Stimulated activated memory B cell treated with anti-CD40 and anti-IgM and Interleukin-4, amounts not matched to agents 10 μg/mL and 1 μg/mL and 100 μg/mL, for 72 hours (primary cell): ENCODE measurements around the gene ADAP1.
"Not testable (repeated sequence)": the region's sequence is repeated elsewhere in the genome, so short reads cannot be mapped to it uniquely, and the experiment has no call there.

Source experiments
- ATAC-seq: fragments of 150-1000 bp; cut with Tn5 transposase; 2 replicates; pipeline ENCODE4 v1.10.0; 2021
- H3K27ac Mint-ChIP-seq: one replicate; pipeline ENCODE4 v1.8.0; 2022; ENCODE audit warnings: mild to moderate bottlenecking, mixed read lengths
- H3K27me3 Mint-ChIP-seq: one replicate; pipeline ENCODE4 v1.8.0; 2022; ENCODE audit warnings: mixed read lengths
- H3K36me3 Mint-ChIP-seq: one replicate; pipeline ENCODE4 v1.8.0; 2022; ENCODE audit warnings: mixed read lengths
- H3K4me1 Mint-ChIP-seq: one replicate; pipeline ENCODE4 v1.8.0; 2022; ENCODE audit warnings: mixed read lengths
- H3K4me3 Mint-ChIP-seq: one replicate; pipeline ENCODE4 v1.8.0; 2022; ENCODE audit warnings: mild to moderate bottlenecking, moderate library complexity, mixed read lengths
- H3K9me3 Mint-ChIP-seq: one replicate; pipeline ENCODE4 v1.8.0; 2022; ENCODE audit warnings: mixed read lengths

The ADAP1 gene

DNA sequence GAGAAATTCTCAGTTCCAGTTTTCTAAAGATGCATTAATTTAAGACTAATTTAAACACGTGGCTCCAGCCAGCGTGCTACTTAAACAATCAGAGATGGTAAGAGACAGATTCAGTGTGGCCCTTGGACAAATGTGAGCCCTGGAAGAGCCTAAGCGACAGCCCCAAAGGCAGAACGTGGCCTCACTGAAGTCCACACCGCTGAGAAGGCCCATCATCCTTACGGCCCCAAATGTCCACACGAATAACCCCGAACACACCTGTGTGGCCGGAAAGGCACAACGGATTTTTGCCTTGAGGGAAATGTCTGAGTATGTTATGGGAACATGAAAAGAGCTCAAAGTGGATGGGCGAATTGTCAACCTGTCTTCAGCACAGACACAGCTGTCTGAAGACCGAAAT is 17.6 kb upstream of the ADAP1 start:
- H3K27ac Mint-ChIP-seq: no peak overlapping the region
- no peak for ATAC-seq

DNA sequence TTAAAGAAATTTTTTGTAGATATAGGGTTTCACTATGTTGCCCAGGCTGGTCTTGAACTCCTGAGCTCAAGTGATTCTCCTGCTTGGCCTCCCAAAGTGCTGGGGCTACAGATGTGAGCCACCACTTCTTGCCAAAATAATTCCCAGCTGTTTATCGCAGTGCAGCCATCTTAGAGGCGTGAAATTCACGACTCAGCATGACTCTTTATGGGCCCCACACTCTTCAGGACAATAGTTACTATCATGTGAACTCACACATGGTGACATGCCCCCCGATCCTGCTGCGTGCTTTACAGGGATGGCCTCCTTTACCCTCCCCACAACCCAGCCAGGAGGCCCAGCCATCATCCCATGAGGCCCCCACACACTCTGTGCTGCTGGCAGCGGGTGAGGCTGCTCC is 16.3 kb upstream of the ADAP1 start:
- no peak overlapping the region for H3K4me3 Mint-ChIP-seq
- H3K36me3 Mint-ChIP-seq: peaks cover 47% of the 10 kb centered on the region
- H3K4me1 Mint-ChIP-seq: peaks cover 40% of the 10 kb centered on the region
- no peak for ATAC-seq
- H3K27ac Mint-ChIP-seq: peak overlapping the region; percentile 60
- H3K27me3 Mint-ChIP-seq: no peaks in the 10 kb centered on the region
- no peaks in the 10 kb centered on the region for H3K9me3 Mint-ChIP-seq

More for the DNA sequence above, 17.6 kb upstream of the ADAP1 start:
- H3K9me3 Mint-ChIP-seq: no peaks in the 10 kb centered on the region
- no peaks in the 10 kb centered on the region for H3K27me3 Mint-ChIP-seq
- H3K36me3 Mint-ChIP-seq: peaks cover 36% of the 10 kb centered on the region
- H3K4me3 Mint-ChIP-seq: no peak overlapping the region
- peaks cover 29% of the 10 kb centered on the region for H3K4me1 Mint-ChIP-seq

GRCh38 chr7:969403-969802 is 14.9 kb upstream of the ADAP1 start:
- H3K27me3 Mint-ChIP-seq: no peaks in the 10 kb centered on the region
- H3K9me3 Mint-ChIP-seq: no peaks in the 10 kb centered on the region
- peaks cover 47% of the 10 kb centered on the region for H3K36me3 Mint-ChIP-seq
- H3K4me1 Mint-ChIP-seq: peaks cover 48% of the 10 kb centered on the region
- H3K4me3 Mint-ChIP-seq: no peak overlapping the region
- no peak for ATAC-seq
- no peak overlapping the region for H3K27ac Mint-ChIP-seq

- ATAC-seq: no peak
- Mint-ChIP-seq H3K36me3 (peaks cover 47% of the 10 kb centered on the region), H3K27ac (no peak overlapping the region), H3K27me3 (peaks cover 2% of the 10 kb centered on the region), H3K9me3 (no peaks in the 10 kb centered on the region), H3K4me1 (peaks cover 52% of the 10 kb centered on the region), H3K4me3 (no peak overlapping the region)
Measured at GRCh38 chr7:968205-969105, 14.0 kb upstream of the ADAP1 start.

GRCh38 chr7:967361-968082 is 13.0 kb upstream of the ADAP1 start:
- no peak overlapping the region for H3K4me3 Mint-ChIP-seq
- no peak overlapping the region for H3K27ac Mint-ChIP-seq
- ATAC-seq: no peak
- H3K4me1 Mint-ChIP-seq: peaks cover 54% of the 10 kb centered on the region
- no peaks in the 10 kb centered on the region for H3K9me3 Mint-ChIP-seq
- peaks cover 44% of the 10 kb centered on the region for H3K36me3 Mint-ChIP-seq
- H3K27me3 Mint-ChIP-seq: peaks cover 6% of the 10 kb centered on the region

GRCh38 chr7:966291-967069 is 12.0 kb upstream of the ADAP1 start:
- peaks cover 35% of the 10 kb centered on the region for H3K36me3 Mint-ChIP-seq
- peaks cover 48% of the 10 kb centered on the region for H3K4me1 Mint-ChIP-seq
- peaks cover 15% of the 10 kb centered on the region for H3K27me3 Mint-ChIP-seq
- ATAC-seq: no peak
- peak overlapping the region; percentile 28 for H3K27ac Mint-ChIP-seq
- H3K9me3 Mint-ChIP-seq: no peaks in the 10 kb centered on the region
- no peak overlapping the region for H3K4me3 Mint-ChIP-seq

DNA sequence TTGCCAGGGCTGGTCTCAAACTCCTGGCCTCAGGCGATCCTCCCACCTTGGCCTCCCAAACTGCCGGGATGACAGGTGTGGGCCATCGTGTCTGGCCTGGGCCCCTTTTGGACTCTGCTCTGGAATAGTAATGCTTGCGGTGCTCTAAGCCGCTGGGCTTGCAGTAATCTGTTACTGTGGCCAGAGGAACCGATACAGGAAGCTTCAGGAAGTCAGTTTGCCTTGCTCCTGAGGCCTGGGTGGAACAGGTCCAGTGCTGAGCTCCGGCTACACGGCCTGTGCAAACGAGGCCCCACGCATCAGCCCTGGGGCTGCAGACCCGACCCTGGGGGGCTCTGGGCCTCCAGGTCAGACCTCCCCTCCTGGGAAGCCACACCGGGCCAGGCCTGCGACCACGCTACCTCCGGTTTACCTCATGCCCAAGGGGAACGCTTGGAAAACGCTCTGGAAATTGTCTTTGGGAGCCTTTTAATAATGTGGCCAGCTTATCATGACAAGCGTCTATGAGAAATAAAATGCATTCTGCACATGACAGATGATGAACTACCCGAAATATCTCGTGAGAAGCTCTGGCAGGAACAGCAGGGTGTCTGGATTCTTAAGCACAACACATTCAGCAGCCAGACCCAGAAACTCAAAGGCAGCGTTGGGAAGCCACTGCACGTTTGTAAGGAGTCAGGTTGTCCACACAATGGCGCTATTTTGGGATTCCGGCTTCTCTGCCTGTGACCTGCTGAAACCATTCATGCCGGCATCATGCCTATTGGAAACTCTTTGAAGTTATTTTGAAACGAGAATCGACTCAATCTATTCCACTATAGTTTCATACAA is 10.1 kb upstream of the ADAP1 start:
- no peak for ATAC-seq
- Mint-ChIP-seq H3K27ac (peak overlapping the region; percentile 28), H3K36me3 (peaks cover 28% of the 10 kb centered on the region), H3K4me3 (no peak overlapping the region), H3K27me3 (peaks cover 32% of the 10 kb centered on the region), H3K9me3 (no peaks in the 10 kb centered on the region), H3K4me1 (peaks cover 39% of the 10 kb centered on the region)

GRCh38 chr7:963236-964078 is 9.0 kb upstream of the ADAP1 start:
- Mint-ChIP-seq H3K4me3 (no peak overlapping the region), H3K36me3 (peaks cover 23% of the 10 kb centered on the region), H3K27ac (no peak overlapping the region), H3K9me3 (no peaks in the 10 kb centered on the region), H3K27me3 (peaks cover 32% of the 10 kb centered on the region), H3K4me1 (peaks cover 39% of the 10 kb centered on the region)
- ATAC-seq: peak; percentile 49

DNA sequence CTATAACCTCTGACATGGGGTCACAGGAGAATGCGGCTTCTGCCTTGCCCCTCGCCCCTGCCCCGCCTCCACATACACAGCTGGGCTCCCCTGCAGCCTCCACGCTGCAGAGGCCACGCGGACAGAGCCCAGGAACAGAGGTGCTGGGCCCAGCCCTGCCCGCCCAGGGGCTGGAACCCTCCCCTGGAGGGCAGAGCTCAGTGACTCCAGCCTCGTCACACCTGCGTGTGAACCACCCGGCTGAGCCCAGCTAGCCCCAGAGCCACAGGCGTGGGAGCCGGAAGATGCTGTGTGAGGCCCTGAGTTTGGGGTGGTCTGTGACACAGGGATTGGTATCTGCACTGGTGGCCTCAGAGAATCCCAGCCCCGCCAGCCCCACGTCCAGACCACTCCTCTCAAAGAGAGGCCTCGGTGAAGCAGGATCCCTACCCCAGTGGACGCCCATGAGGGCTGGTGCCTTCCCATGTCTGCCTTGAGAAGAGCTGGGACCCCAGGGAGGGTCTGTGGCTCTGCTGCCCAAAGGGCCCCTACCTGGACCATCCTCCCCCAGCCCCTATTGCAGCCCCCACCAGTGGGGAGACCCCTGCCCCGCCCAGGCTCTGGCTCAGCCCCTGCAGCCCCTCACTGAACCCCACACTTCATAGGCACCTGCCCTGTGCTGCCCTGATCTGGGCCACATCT is 8.1 kb upstream of the ADAP1 start:
- peaks cover 32% of the 10 kb centered on the region for H3K27me3 Mint-ChIP-seq
- no peak overlapping the region for H3K27ac Mint-ChIP-seq
- H3K4me1 Mint-ChIP-seq: peaks cover 39% of the 10 kb centered on the region
- H3K36me3 Mint-ChIP-seq: peaks cover 15% of the 10 kb centered on the region
- H3K4me3 Mint-ChIP-seq: no peak overlapping the region
- H3K9me3 Mint-ChIP-seq: no peaks in the 10 kb centered on the region
- ATAC-seq: peak; percentile 7

DNA sequence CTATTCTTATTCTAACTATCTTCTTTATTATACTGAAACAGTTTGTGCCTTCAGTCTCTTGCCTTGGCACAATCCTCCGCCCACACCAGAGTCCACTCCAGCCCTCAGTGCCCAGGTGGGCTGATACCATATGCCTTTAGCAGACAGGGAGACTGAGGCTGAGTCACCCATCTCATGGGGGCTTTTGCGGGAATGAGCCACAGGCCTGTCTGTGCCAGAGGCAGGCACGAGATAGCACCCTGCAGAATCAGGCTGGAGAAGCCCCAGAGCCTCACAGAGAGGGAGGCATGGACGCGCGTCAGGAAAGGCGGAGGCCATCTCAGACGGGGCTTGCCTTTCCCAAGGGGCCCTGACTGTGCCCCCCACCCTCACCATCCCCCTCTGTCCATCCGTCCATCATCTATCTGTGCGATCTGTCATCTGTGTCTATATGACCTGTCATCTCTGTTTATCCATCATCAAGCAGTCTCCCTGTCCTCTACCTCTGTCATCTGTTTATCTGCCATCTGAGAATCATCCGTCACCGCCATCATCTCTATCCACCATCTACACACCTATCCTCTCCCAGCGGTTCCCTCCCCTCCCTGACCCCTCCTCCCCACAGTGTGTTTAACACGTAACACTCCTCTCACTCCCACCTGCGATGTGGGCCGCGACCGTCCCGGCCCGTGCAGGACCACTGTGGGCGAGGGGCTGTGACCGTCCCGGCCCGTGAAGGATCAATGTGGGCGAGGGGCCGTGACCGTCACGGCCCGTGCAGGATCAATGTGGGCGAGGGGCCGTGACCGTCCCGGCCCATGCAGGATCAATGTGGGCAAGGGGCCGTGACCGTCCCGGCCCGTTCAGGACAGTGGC is 7.3 kb upstream of the ADAP1 start:
- H3K27me3 Mint-ChIP-seq: peaks cover 32% of the 10 kb centered on the region
- peaks cover 8% of the 10 kb centered on the region for H3K36me3 Mint-ChIP-seq
- H3K4me3 Mint-ChIP-seq: no peak overlapping the region
- no peaks in the 10 kb centered on the region for H3K9me3 Mint-ChIP-seq
- no peak for ATAC-seq
- peaks cover 39% of the 10 kb centered on the region for H3K4me1 Mint-ChIP-seq
- no peak overlapping the region for H3K27ac Mint-ChIP-seq

GRCh38 chr7:960972-961371 is 6.5 kb upstream of the ADAP1 start:
- Mint-ChIP-seq H3K4me1 (peaks cover 31% of the 10 kb centered on the region), H3K27me3 (peaks cover 32% of the 10 kb centered on the region)
- H3K9me3 Mint-ChIP-seq, H3K4me3 Mint-ChIP-seq, H3K27ac Mint-ChIP-seq, ATAC-seq, H3K36me3 Mint-ChIP-seq: not testable (repeated sequence)

DNA sequence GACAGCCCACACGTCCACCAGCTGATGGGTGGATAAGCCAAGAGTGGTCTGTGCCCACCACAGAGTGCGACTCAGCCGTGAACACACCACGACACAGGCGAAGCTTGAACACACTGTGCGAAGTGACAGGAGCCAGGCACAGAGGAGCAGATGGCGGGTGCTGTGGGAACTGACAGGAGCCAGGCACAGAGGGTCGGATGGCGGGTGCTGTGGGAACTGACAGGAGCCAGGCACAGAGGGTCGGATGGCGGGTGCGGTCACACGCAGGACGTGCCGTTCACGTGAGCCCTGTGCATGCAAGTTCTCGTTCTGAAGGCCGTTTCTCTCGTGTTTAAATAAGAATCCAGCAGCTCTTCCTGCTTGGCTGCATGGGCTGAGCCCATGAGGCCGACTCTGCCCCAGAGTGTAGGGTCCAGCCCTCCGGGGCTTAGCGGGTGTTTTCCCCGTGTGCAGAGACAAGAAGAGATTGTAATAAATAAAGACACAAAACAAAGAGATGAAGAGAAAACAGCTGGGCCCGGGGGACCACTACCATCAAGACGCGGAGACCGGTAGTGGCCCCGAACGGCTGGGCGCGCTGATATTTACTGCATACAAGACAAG is 5.9 kb upstream of the ADAP1 start:
- H3K4me1 Mint-ChIP-seq: peaks cover 25% of the 10 kb centered on the region
- H3K36me3 Mint-ChIP-seq: no peaks in the 10 kb centered on the region
- H3K27ac Mint-ChIP-seq: no peak overlapping the region
- no peak for ATAC-seq
- peaks cover 32% of the 10 kb centered on the region for H3K27me3 Mint-ChIP-seq
- no peak overlapping the region for H3K4me3 Mint-ChIP-seq
- H3K9me3 Mint-ChIP-seq: no peaks in the 10 kb centered on the region
